Measurements from ENCODE around the gene HIVEP3.

The HIVEP3 gene

DNA sequence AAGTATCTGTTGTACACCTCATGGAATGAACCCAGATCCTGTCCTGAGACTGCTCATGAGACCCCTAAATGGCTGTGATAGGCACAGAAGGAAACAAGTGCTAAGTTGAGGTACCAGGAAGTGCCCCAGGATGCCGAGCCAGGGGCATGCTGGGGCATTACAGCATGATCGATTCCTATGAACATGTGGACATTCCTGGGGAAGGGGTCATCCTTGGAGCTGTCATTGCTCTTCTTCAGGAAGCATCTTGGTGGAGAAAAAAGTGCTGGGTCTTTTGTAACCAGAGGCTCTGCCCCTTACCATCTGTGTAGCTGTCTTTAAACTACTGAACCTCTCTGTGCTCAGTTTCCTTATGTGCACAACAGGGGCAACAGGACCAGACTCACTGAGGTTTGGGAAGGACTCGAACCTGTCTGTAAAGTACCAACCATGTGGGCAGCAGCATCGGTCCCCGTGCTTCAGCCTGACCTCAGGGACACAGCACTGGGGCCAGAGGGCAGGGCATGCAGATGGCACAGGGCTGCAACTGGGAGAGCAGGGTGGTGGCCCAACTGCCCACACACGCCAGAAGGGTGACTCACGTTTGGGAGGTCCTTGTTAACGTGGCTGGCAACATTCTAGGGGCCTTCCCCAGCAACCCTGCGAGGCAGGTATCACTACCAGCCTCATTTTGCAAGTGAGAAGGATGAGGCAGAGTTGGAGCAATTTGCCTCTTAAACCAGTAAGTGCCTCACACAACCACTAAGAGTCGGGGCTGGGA, 291.9 kb downstream of the HIVEP3 start:
- TF ChIP-seq, protein P1, sequence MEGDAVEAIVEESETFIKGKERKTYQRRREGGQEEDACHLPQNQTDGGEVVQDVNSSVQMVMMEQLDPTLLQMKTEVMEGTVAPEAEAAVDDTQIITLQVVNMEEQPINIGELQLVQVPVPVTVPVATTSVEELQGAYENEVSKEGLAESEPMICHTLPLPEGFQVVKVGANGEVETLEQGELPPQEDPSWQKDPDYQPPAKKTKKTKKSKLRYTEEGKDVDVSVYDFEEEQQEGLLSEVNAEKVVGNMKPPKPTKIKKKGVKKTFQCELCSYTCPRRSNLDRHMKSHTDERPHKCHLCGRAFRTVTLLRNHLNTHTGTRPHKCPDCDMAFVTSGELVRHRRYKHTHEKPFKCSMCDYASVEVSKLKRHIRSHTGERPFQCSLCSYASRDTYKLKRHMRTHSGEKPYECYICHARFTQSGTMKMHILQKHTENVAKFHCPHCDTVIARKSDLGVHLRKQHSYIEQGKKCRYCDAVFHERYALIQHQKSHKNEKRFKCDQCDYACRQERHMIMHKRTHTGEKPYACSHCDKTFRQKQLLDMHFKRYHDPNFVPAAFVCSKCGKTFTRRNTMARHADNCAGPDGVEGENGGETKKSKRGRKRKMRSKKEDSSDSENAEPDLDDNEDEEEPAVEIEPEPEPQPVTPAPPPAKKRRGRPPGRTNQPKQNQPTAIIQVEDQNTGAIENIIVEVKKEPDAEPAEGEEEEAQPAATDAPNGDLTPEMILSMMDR (IDR thresholded peaks at IDR 0.05): no peak
- no peak for DNase-seq (ENCODE audit: low spot score)
- H3K27ac ChIP-seq: no peak overlapping the region
- H3K4me3 ChIP-seq: no peak overlapping the region

- H3K4me3 ChIP-seq: no peak overlapping the region
- no peak overlapping the region for H3K27ac ChIP-seq
- DNase-seq (ENCODE audit: low spot score): no peak
- TF ChIP-seq, protein P1 (IDR thresholded peaks at IDR 0.05): no peak
Observed at GRCh38 chr1:41626146-41626545, 292.6 kb downstream of the HIVEP3 start.

DNA sequence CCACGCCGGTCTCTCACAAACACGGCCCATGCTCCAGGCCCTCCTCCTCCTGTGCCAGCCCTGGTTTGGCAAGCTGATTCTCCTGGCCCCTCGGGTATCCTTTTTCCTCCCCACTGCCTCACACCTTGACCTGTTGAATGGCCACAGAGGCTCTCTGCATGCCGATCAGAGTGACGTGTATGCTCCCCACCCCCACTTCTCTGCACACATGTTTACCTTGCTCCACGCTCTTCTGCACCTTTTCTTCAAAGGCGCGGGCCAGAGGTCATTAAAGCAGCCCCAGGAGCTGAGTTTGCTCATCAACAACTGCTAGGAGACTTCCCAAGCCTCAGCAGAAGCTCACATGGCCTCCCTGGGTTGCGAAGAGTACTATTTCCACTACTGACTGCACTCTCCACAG, 295.0 kb downstream of the HIVEP3 start:
- no peak overlapping the region for H3K27ac ChIP-seq
- DNase-seq (ENCODE audit: low spot score): no peak
- no peak overlapping the region for H3K4me3 ChIP-seq
- TF ChIP-seq, protein P1 (IDR thresholded peaks at IDR 0.05): no peak

GRCh38 chr1:41622859-41623732, 295.6 kb downstream of the HIVEP3 start:
- no peak overlapping the region for H3K4me3 ChIP-seq
- DNase-seq (ENCODE audit: low spot score): no peak

DNA sequence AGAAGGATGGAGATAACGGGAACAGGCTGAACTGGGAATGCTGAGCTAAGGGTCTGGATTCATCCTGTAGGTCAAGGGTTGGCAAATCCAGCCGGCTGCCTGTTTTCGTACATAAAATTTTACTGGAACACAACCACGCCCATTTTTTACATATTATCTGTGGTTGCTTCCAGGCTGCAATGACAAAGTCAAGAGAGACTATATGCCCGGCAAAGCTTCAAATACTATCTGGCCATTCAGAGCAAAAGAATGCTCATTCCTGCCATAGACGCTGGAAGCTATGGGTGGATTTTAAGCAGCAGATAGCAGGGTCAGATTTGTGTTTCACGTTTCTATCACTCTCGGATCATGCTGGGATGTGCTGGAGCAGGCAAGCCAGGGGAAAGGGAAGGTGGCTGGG, 296.3 kb downstream of the HIVEP3 start:
- no peak overlapping the region for H3K27ac ChIP-seq
- no peak overlapping the region for H3K4me3 ChIP-seq
- TF ChIP-seq, protein P1 (IDR thresholded peaks at IDR 0.05): no peak
- DNase-seq (ENCODE audit: low spot score): no peak

More at GRCh38 chr1:41622859-41623732, 295.6 kb downstream of the HIVEP3 start:
- no peak overlapping the region for H3K27ac ChIP-seq
- TF ChIP-seq, protein P1 (IDR thresholded peaks at IDR 0.05): no peak

- DNase-seq (ENCODE audit: low spot score): no peak
- no peak overlapping the region for H3K4me3 ChIP-seq
- TF ChIP-seq, protein P1 (IDR thresholded peaks at IDR 0.05): no peak
- H3K27ac ChIP-seq: no peak overlapping the region
Observed at GRCh38 chr1:41621791-41622190, 296.9 kb downstream of the HIVEP3 start.

Measured in coronary artery (tissue), 2 donors.